Suprapubic skin (tissue), 4 donors: ENCODE measurements around the gene ITPKA. TPM values are rescaled to one million over a fixed set of nuclear protein-coding genes. Genes with fewer than 3 reads are reported as not detected.

ENCODE experiments used
- DNase-seq, 2 donors: peaks; one replicate each; pipeline ENCODE4 v3.0.0-alpha.2; 2019; ENCODE audit warnings: low spot score in 2 of 2
- H3K27ac ChIP-seq: fragments of 200-600 bp; sonication (generic); one replicate; pipeline ENCODE4 v1.5.1; 2019
- H3K27me3 ChIP-seq: fragments of 200-600 bp; sonication (generic); one replicate; pipeline ENCODE4 v1.5.1; 2019
- H3K36me3 ChIP-seq: fragments of 200-600 bp; sonication (generic); one replicate; pipeline ENCODE4 v1.5.1; 2019
- H3K4me1 ChIP-seq: fragments of 200-600 bp; sonication (generic); one replicate; pipeline ENCODE4 v1.5.1; 2019
- H3K4me3 ChIP-seq: fragments of 200-600 bp; sonication (generic); one replicate; pipeline ENCODE4 v1.5.1; 2019; ENCODE audit warnings: mild to moderate bottlenecking
- H3K9me3 ChIP-seq: fragments of 200-600 bp; sonication (generic); one replicate; pipeline ENCODE4 v1.5.1; 2019
- CTCF ChIP-seq, 2 donors: fragments of 200-600 bp in 1 of 2; fragments of 450-650 bp in 1 of 2; sonication (generic) in 1 of 2; IDR thresholded peaks; one replicate each; pipeline ENCODE4 v1.5.1; 2016 to 2019; ENCODE audit warnings: antibody characterized with exemption in 2 of 2, mild to moderate bottlenecking in 1 of 2, moderate library complexity in 1 of 2
- EP300 ChIP-seq: sonication (generic); formaldehyde crosslinking; IDR thresholded peaks from one replicate; pipeline ENCODE4 v1.6.1; 2017; ENCODE audit warnings: antibody characterized with exemption
- POLR2A ChIP-seq, 2 donors: fragments of 450-650 bp; IDR thresholded peaks; one replicate each; pipeline ENCODE4 v1.6.1; 2017; ENCODE audit warnings: antibody characterized with exemption in 2 of 2, mild to moderate bottlenecking in 2 of 2, moderate library complexity in 2 of 2
- POLR2AphosphoS5 ChIP-seq, 3 donors: sonication (generic); formaldehyde crosslinking; IDR thresholded peaks; one replicate each; pipeline ENCODE4 v1.6.1; 2017; ENCODE audit warnings: antibody characterized with exemption in 3 of 3
- WGBS: methylation state at CpG from one replicate; pipeline ENCODE4 v1.1.5; 2018; 5-methylcytosine and 5-hydroxymethylcytosine counted together
- total RNA-seq, 4 donors: library from RNA; depleted of rRNA; stranded (reverse); fragments of >200 nt; gene quantifications; one replicate each; pipeline ENCODE4 v1.1.0, GENCODE V29; 2016

Gene ITPKA
- total RNA-seq, 4 donors from 2014 or later: 0.30 to 1.5 TPM; not detected in 2

DNA sequence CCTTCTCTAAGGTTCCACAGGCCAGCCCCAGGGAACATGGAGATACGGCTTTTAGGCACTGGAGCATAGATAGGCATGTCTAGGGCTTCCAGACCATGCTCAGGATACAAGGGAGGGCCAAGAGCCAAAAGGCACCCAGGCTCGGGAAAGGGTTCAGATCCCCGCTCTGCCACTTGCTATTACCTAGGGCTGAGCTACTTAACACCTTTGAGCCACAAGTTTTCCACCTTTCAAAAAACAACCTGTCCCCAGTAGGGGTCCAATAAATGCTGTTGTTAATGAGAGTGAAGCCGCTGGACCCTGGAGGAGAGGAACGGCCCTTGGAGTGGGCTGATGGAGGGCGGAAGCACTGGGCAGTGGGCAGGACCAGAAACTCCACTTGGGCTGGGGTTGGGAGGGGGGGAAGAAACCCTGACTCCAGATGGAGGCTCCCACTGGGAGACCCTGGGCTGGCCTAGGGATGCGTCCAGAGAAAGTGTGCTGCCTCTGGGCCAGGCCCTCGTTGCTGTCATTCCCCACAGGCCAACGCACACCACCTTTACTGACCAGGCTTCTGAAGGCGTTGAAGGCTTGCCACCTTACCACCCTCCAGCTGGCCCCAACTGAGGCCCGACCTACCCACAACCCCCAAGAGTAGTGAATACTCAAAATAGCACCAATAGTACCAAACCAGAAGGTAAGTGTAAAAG lies 8.6 kb upstream of the ITPKA start:
- H3K36me3 ChIP-seq: peaks cover 30% of the 10 kb centered on the region
- H3K4me1 ChIP-seq: no peaks in the 10 kb centered on the region
- no peak for DNase-seq
- TF ChIP-seq EP300 (no peak), POLR2AphosphoS5 (IDR thresholded peaks at IDR 0.05) (no peak), POLR2A (IDR thresholded peaks at IDR 0.05) (no peak), CTCF (IDR thresholded peaks at IDR 0.05) (no peak)
- 72% methylated on average over 11 of the region's 11 CpGs for WGBS
- H3K27me3 ChIP-seq: no peaks in the 10 kb centered on the region
- no peak overlapping the region for H3K27ac ChIP-seq
- H3K4me3 ChIP-seq: no peak overlapping the region
- H3K9me3 ChIP-seq: no peaks in the 10 kb centered on the region

GRCh38 chr15:41486286-41486685 lies 7.4 kb upstream of the ITPKA start:
- H3K27me3 ChIP-seq: peaks cover 5% of the 10 kb centered on the region
- no peak overlapping the region for H3K27ac ChIP-seq
- DNase-seq: no peak
- WGBS: 87% methylated on average over 13 of the region's 43 CpGs
- H3K36me3 ChIP-seq: peaks cover 18% of the 10 kb centered on the region
- TF ChIP-seq POLR2A (IDR thresholded peaks at IDR 0.05): no peak
- TF ChIP-seq EP300: no peak
- TF ChIP-seq POLR2AphosphoS5 (IDR thresholded peaks at IDR 0.05): no peak
- no peak for TF ChIP-seq CTCF (IDR thresholded peaks at IDR 0.05)
- no peaks in the 10 kb centered on the region for H3K9me3 ChIP-seq
- H3K4me1 ChIP-seq: no peaks in the 10 kb centered on the region
- H3K4me3 ChIP-seq: no peak overlapping the region

DNA sequence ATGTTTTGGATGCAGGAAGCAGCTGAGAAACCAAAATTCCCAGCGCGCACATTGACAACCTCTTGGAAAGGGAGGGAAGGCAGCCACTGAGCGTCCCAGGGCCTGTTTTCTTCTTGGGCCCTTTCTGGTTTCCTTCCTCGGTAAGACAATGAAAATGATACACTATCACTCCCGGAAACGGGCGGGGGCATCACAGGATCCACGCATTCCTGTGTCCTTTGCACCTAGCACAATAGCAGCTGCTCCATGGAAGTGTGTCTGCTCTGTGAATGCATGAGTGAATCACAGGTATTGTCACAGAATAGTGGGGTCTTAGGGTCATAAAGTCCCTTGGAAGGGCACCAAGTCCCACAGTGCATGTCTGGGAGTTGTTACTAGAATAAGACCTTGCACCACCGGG lies 6.3 kb upstream of the ITPKA start:
- 81% methylated on average over 9 of the region's 9 CpGs for WGBS
- H3K4me3 ChIP-seq: no peak overlapping the region
- no peak overlapping the region for H3K27ac ChIP-seq
- peaks cover 2% of the 10 kb centered on the region for H3K4me1 ChIP-seq
- H3K36me3 ChIP-seq: peaks cover 7% of the 10 kb centered on the region
- DNase-seq: no peak
- no peak for TF ChIP-seq EP300
- TF ChIP-seq CTCF (IDR thresholded peaks at IDR 0.05): no peak
- no peak for TF ChIP-seq POLR2A (IDR thresholded peaks at IDR 0.05)
- no peak for TF ChIP-seq POLR2AphosphoS5 (IDR thresholded peaks at IDR 0.05)
- peaks cover 11% of the 10 kb centered on the region for H3K27me3 ChIP-seq
- H3K9me3 ChIP-seq: no peaks in the 10 kb centered on the region

DNA sequence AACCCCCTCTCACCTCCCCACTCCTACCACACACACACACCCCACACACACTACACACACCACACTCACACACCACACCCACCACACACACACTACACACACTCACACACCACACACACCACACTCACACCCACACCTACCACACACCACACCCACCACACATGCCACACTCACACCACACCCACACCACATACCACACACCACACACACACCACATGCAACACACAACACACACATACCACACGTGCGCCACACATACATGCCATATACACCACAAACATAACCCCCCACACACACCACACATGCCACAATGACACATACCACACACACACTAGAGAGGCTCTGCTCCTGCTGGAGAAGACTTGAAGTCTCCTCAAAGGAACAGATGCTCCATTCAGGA lies 5.9 kb upstream of the ITPKA start:
- DNase-seq: no peak
- 80% methylated on average over 2 of the region's 2 CpGs for whole genome bisulfite sequencing
- Histone ChIP-seq H3K9me3 (no peaks in the 10 kb centered on the region), H3K36me3 (peaks cover 3% of the 10 kb centered on the region), H3K27ac (no peak overlapping the region), H3K4me1 (peaks cover 6% of the 10 kb centered on the region), H3K4me3 (no peak overlapping the region), H3K27me3 (peaks cover 11% of the 10 kb centered on the region)
- no peak for TF ChIP-seq CTCF (IDR thresholded peaks at IDR 0.05)
- no peak for TF ChIP-seq POLR2AphosphoS5 (IDR thresholded peaks at IDR 0.05)
- no peak for TF ChIP-seq EP300
- no peak for TF ChIP-seq POLR2A (IDR thresholded peaks at IDR 0.05)

- WGBS: 94% methylated on average over 2 of the region's 2 CpGs
- Histone ChIP-seq H3K9me3 (no peaks in the 10 kb centered on the region), H3K27me3 (peaks cover 20% of the 10 kb centered on the region), H3K4me3 (no peak overlapping the region), H3K27ac (no peak overlapping the region), H3K36me3 (no peaks in the 10 kb centered on the region), H3K4me1 (peaks cover 21% of the 10 kb centered on the region)
- TF ChIP-seq CTCF (IDR thresholded peaks at IDR 0.05) (no peak), POLR2AphosphoS5 (IDR thresholded peaks at IDR 0.05) (no peak), POLR2A (IDR thresholded peaks at IDR 0.05) (no peak), EP300 (no peak)
- DNase-seq: no peak
These were observed 4.0 kb upstream of the ITPKA start for GRCh38 chr15:41489641-41490040.
